Dermis blood vessel endothelial cell (primary cell): ENCODE results near the gene KRT82. TPM values are rescaled to one million over a fixed set of nuclear protein-coding genes. Genes with fewer than 3 reads are reported as not detected.

Experiments
- DNase-seq: peaks from one replicate; pipeline ENCODE4 v3.0.0; 2010
- total RNA-seq: library from RNA; depleted of rRNA; stranded (reverse); fragments of >200 nt; gene quantifications from 2 replicates; pipeline ENCODE4 v1.2.3, GENCODE V29; 2014

KRT82 gene
- total RNA-seq, 1 donor from 2014 or later = not detected

- DNase-seq = no peak
Observed at GRCh38 chr12:52435659-52435999, 29.5 kb upstream of the KRT82 start.

GRCh38 chr12:52434760-52435530, 28.8 kb upstream of the KRT82 start:
- no peak for DNase-seq

- no peak for DNase-seq
Observed at GRCh38 chr12:52434081-52434733, 28.1 kb upstream of the KRT82 start, which contains the start of gene KRT75. Gene KRT75 (minus strand): TSS chr12:52434371. CDS start chr12:52434304, 67 bp downstream.

GRCh38 chr12:52433501-52434080, 27.5 kb upstream of the KRT82 start:
- no peak for DNase-seq

- DNase-seq = no peak
Observed at GRCh38 chr12:52432559-52433207, 26.5 kb upstream of the KRT82 start.

- no peak for DNase-seq
Observed at GRCh38 chr12:52428121-52428520, 22.0 kb upstream of the KRT82 start.

- no peak for DNase-seq
Observed at GRCh38 chr12:52427083-52427482, 20.9 kb upstream of the KRT82 start.

GRCh38 chr12:52426034-52426433, 19.9 kb upstream of the KRT82 start:
- no peak for DNase-seq

GRCh38 chr12:52425466-52425865, 19.3 kb upstream of the KRT82 start:
- no peak for DNase-seq

- no peak for DNase-seq
Observed at GRCh38 chr12:52423661-52424500, 17.7 kb upstream of the KRT82 start.

GRCh38 chr12:52423035-52423434, 16.9 kb upstream of the KRT82 start:
- DNase-seq = no peak

GRCh38 chr12:52419656-52420055, 13.5 kb upstream of the KRT82 start:
- no peak for DNase-seq

- no peak for DNase-seq
Observed at GRCh38 chr12:52418576-52419110, 12.5 kb upstream of the KRT82 start.

GRCh38 chr12:52417740-52418139, 11.6 kb upstream of the KRT82 start:
- DNase-seq = no peak

- no peak for DNase-seq
Observed at GRCh38 chr12:52416795-52417194, 10.7 kb upstream of the KRT82 start.

- DNase-seq = peak; percentile 5
Observed at GRCh38 chr12:52415870-52416750, 10.0 kb upstream of the KRT82 start.

GRCh38 chr12:52414936-52415335, 8.8 kb upstream of the KRT82 start:
- no peak for DNase-seq

- no peak for DNase-seq
Observed at GRCh38 chr12:52413782-52414345, 7.7 kb upstream of the KRT82 start.

GRCh38 chr12:52413202-52413601, 7.1 kb upstream of the KRT82 start:
- no peak for DNase-seq

- DNase-seq = no peak
Observed at GRCh38 chr12:52411815-52412214, 5.7 kb upstream of the KRT82 start.
